Adrenal gland (tissue), 5 donors: Measurements from ENCODE around the gene SERPINE2.

ENCODE experiments used
- CTCF ChIP-seq, 6 experiments: fragments of 450-650 bp in 4 of 6; fragments of 200-600 bp in 2 of 6; sonication (generic) in 1 of 6; IDR thresholded peaks; 1 replicate in 5 of 6; 2 replicates in 1 of 6; pipeline versions ENCODE4 v1.5.1 to v1.8.0; 2016 to 2021; ENCODE audit warnings: antibody characterized with exemption in 6 of 6, mild to moderate bottlenecking in 2 of 6, moderate library complexity in 1 of 6
- POLR2A ChIP-seq, 2 donors: fragments of 450-650 bp; IDR thresholded peaks; one replicate each; pipeline ENCODE4 v1.6.1; 2017; ENCODE audit warnings: antibody characterized with exemption in 2 of 2, mild to moderate bottlenecking in 2 of 2, moderate library complexity in 1 of 2
- donor health status: DM: no; HTN: no; CAD: no.

- TF ChIP-seq CTCF (IDR thresholded peaks at IDR 0.05) (no peak), POLR2A (IDR thresholded peaks at IDR 0.05) (no peak)
Measured at GRCh38 chr2:224060783-224061482, 21.8 kb upstream of the SERPINE2 start.
